ENCODE results near the gene PDK4.

Gene PDK4

GRCh38 chr7:95534796-95535195 lies 61.5 kb downstream of the PDK4 start:
- no peak for DNase-seq (ENCODE audit: low spot score)

Measured in SK-N-DZ (cell line).